ENCODE data around the gene OR8J3. TPM values are rescaled to one million over a fixed set of nuclear protein-coding genes. Genes with fewer than 3 reads are reported as not detected.

OR8J3 gene
- total and polyA plus RNA-seq, 3 donors from 2014 or later = not detected

GRCh38 chr11:56122073-56122472, 17.9 kb downstream of the OR8J3 start, which contains the start of gene OR8H3:
TSS of gene OR8H3 (plus strand) at chr11:56122373. CDS start at chr11:56122373, 0 bp downstream.
- Histone ChIP-seq H3K27ac (no peak within 1 kb of the TSS), H3K36me3 (ENCODE audit: low read depth, missing control alignments) (no peaks in the 10 kb centered on the region), H3K4me1 (no peaks in the 10 kb centered on the region), H3K27me3 (no peaks in the 10 kb centered on the region), H3K4me3 (no peak within 1 kb of the TSS), H3K9me3 (no peaks in the 10 kb centered on the region)
- intact Hi-C loops (cut with DNase I; ENCODE audit: low total_unique reads) = no loop called here
- WGBS, 2 donors = 46 to 84% methylated on average over 6 of the region's 6 CpGs
- DNase-seq = no peak
- TF ChIP-seq POLR2A (IDR thresholded peaks at IDR 0.05) = no peak
- no peak for TF ChIP-seq CTCF (IDR thresholded peaks at IDR 0.05)

GRCh38 chr11:56103210-56103737, 36.7 kb downstream of the OR8J3 start, which contains the start of gene OR8H2:
TSS of gene OR8H2 (plus strand) at chr11:56103687. CDS start at chr11:56105043, 1,356 bp downstream.
- Histone ChIP-seq H3K4me1 (no peaks in the 10 kb centered on the region), H3K27me3 (no peaks in the 10 kb centered on the region), H3K9me3 (no peaks in the 10 kb centered on the region), H3K27ac (no peak within 1 kb of the TSS), H3K4me3 (no peak within 1 kb of the TSS), H3K36me3 (ENCODE audit: low read depth, missing control alignments) (no peaks in the 10 kb centered on the region)
- intact Hi-C loops (cut with DNase I; ENCODE audit: low total_unique reads) = no loop called here
- TF ChIP-seq CTCF (IDR thresholded peaks at IDR 0.05) (no peak), POLR2A (IDR thresholded peaks at IDR 0.05) (no peak)
- DNase-seq = no peak

GRCh38 chr11:56093008-56093407, 47.0 kb downstream of the OR8J3 start, which contains the start of gene OR8I2:
TSS of gene OR8I2 (plus strand) at chr11:56093308. CDS start at chr11:56093308, 0 bp downstream.
- WGBS, 2 donors = 63 to 64% methylated on average over 3 of the region's 3 CpGs
- TF ChIP-seq POLR2A (IDR thresholded peaks at IDR 0.05) (no peak), CTCF (IDR thresholded peaks at IDR 0.05) (no peak)
- H3K4me1 ChIP-seq = no peaks in the 10 kb centered on the region

GRCh38 chr11:56089697-56090096, 50.3 kb downstream of the OR8J3 start:
- Histone ChIP-seq H3K4me1 (no peaks in the 10 kb centered on the region), H3K27ac (no peak overlapping the region)
- 60 to 79% methylated on average over 3 of the region's 3 CpGs for WGBS, 2 donors

More at GRCh38 chr11:56093008-56093407, 47.0 kb downstream of the OR8J3 start, which contains the start of gene OR8I2:
- Histone ChIP-seq H3K9me3 (no peaks in the 10 kb centered on the region), H3K27me3 (no peaks in the 10 kb centered on the region), H3K36me3 (ENCODE audit: low read depth, missing control alignments) (no peaks in the 10 kb centered on the region), H3K4me3 (no peak within 1 kb of the TSS), H3K27ac (no peak within 1 kb of the TSS)
- no peak for DNase-seq
- intact Hi-C loops (cut with DNase I; ENCODE audit: low total_unique reads) = no loop called here

More at GRCh38 chr11:56089697-56090096, 50.3 kb downstream of the OR8J3 start:
- Histone ChIP-seq H3K4me3 (no peak overlapping the region), H3K36me3 (ENCODE audit: low read depth, missing control alignments) (no peaks in the 10 kb centered on the region), H3K27me3 (no peaks in the 10 kb centered on the region), H3K9me3 (no peaks in the 10 kb centered on the region)
- no peak for TF ChIP-seq CTCF (IDR thresholded peaks at IDR 0.05)
- no peak for TF ChIP-seq POLR2A (IDR thresholded peaks at IDR 0.05)
- intact Hi-C loops (cut with DNase I; ENCODE audit: low total_unique reads) = no loop called here
- DNase-seq = no peak

Small RNA genes lying within 50 kb of the gene (small RNA-seq; reads per million reads assigned to genes)
- gene OR8I4P = 0 reads per million in 2 donors

Other genes starting within 250 kb of the OR8J3 start
- not detected for gene OR5W2, start 225.6 kb downstream of the OR8J3 start, total RNA-seq
- not detected for gene OR5W2, start 225.6 kb downstream of the OR8J3 start, polyA plus RNA-seq (ENCODE audit: insufficient read depth, low read depth, low replicate concordance)
- not detected for gene OR5I1, start 203.8 kb downstream of the OR8J3 start, total RNA-seq
- not detected for gene OR5I1, start 203.8 kb downstream of the OR8J3 start, polyA plus RNA-seq (ENCODE audit: insufficient read depth, low read depth, low replicate concordance)
- gene OR10AG1, start 170.3 kb downstream of the OR8J3 start, total RNA-seq = under 1 TPM in 1 of 2 donors, not detected in 1; 0.19 TPM
- gene OR10AG1, start 170.3 kb downstream of the OR8J3 start, polyA plus RNA-seq (ENCODE audit: insufficient read depth, low read depth, low replicate concordance) = not detected
- not detected for gene OR5F1, start 145.6 kb downstream of the OR8J3 start, total RNA-seq
- not detected for gene OR5F1, start 145.6 kb downstream of the OR8J3 start, polyA plus RNA-seq (ENCODE audit: insufficient read depth, low read depth, low replicate concordance)
- under 1 TPM in 1 of 2 donors, not detected in 1; 0.16 TPM for gene OR5AS1, start 112.5 kb downstream of the OR8J3 start, total RNA-seq
- not detected for gene OR5AS1, start 112.5 kb downstream of the OR8J3 start, polyA plus RNA-seq (ENCODE audit: insufficient read depth, low read depth, low replicate concordance)
- gene OR8I2, start 46.9 kb downstream of the OR8J3 start, total RNA-seq = not detected
- not detected for gene OR8I2, start 46.9 kb downstream of the OR8J3 start, polyA plus RNA-seq (ENCODE audit: insufficient read depth, low read depth, low replicate concordance)
- not detected for gene OR8H2, start 36.5 kb downstream of the OR8J3 start, total RNA-seq
- not detected for gene OR8H2, start 36.5 kb downstream of the OR8J3 start, polyA plus RNA-seq (ENCODE audit: insufficient read depth, low read depth, low replicate concordance)
- gene OR8H3, start 17.8 kb downstream of the OR8J3 start, total RNA-seq = not detected
- not detected for gene OR8H3, start 17.8 kb downstream of the OR8J3 start, polyA plus RNA-seq (ENCODE audit: insufficient read depth, low read depth, low replicate concordance)
- under 1 TPM in 1 of 2 donors, not detected in 1; 0.87 TPM for gene OR8K5, start 20.1 kb upstream of the OR8J3 start, total RNA-seq
- not detected for gene OR8K5, start 20.1 kb upstream of the OR8J3 start, polyA plus RNA-seq (ENCODE audit: insufficient read depth, low read depth, low replicate concordance)
- gene OR5J2, start 36.4 kb upstream of the OR8J3 start, total RNA-seq = not detected
- not detected for gene OR5J2, start 36.4 kb upstream of the OR8J3 start, polyA plus RNA-seq (ENCODE audit: insufficient read depth, low read depth, low replicate concordance)
- gene OR5T2, start 94.1 kb upstream of the OR8J3 start, total RNA-seq = not detected
- not detected for gene OR5T2, start 94.1 kb upstream of the OR8J3 start, polyA plus RNA-seq (ENCODE audit: insufficient read depth, low read depth, low replicate concordance)
- gene OR5T3, start 112.1 kb upstream of the OR8J3 start, total RNA-seq = not detected
- not detected for gene OR5T3, start 112.1 kb upstream of the OR8J3 start, polyA plus RNA-seq (ENCODE audit: insufficient read depth, low read depth, low replicate concordance)
- not detected for gene OR5T1, start 134.0 kb upstream of the OR8J3 start, total RNA-seq
- gene OR5T1, start 134.0 kb upstream of the OR8J3 start, polyA plus RNA-seq (ENCODE audit: insufficient read depth, low read depth, low replicate concordance) = not detected
- gene OR8H1, start 152.1 kb upstream of the OR8J3 start, total RNA-seq = under 1 TPM in 1 of 2 donors, not detected in 1; 0.08 TPM
- not detected for gene OR8H1, start 152.1 kb upstream of the OR8J3 start, polyA plus RNA-seq (ENCODE audit: insufficient read depth, low read depth, low replicate concordance)
- gene OR8K3, start 174.9 kb upstream of the OR8J3 start, total RNA-seq = not detected
- gene OR8K3, start 174.9 kb upstream of the OR8J3 start, polyA plus RNA-seq (ENCODE audit: insufficient read depth, low read depth, low replicate concordance) = not detected
- gene OR8K1, start 205.8 kb upstream of the OR8J3 start, total RNA-seq = not detected
- not detected for gene OR8K1, start 205.8 kb upstream of the OR8J3 start, polyA plus RNA-seq (ENCODE audit: insufficient read depth, low read depth, low replicate concordance)
- gene OR8J1, start 214.1 kb upstream of the OR8J3 start, total RNA-seq = not detected
- not detected for gene OR8J1, start 214.1 kb upstream of the OR8J3 start, polyA plus RNA-seq (ENCODE audit: insufficient read depth, low read depth, low replicate concordance)
- not detected for gene OR8U1, start 235.4 kb upstream of the OR8J3 start, total RNA-seq
- gene OR8U1, start 235.4 kb upstream of the OR8J3 start, polyA plus RNA-seq (ENCODE audit: insufficient read depth, low read depth, low replicate concordance) = not detected